Peyer's patch (tissue), 4 donors: ENCODE results near the gene TCF19. TPM values are rescaled to one million over a fixed set of nuclear protein-coding genes. Genes with fewer than 3 reads are reported as not detected.
"Not testable (repeated sequence)": the region's sequence is repeated elsewhere in the genome, so short reads cannot be mapped to it uniquely, and the experiment has no call there.

Experiments used
- DNase-seq, 3 donors: peaks; one replicate each; pipeline ENCODE4 v3.0.0-alpha.2; 2017 to 2019
- H3K27ac ChIP-seq, 4 donors: fragments of 200-600 bp; sonication (generic); one replicate each; pipeline ENCODE4 v1.5.1; 2016 to 2019
- H3K27me3 ChIP-seq, 2 donors: fragments of 200-600 bp; sonication (generic); one replicate each; pipeline ENCODE4 v1.5.1; 2019
- H3K36me3 ChIP-seq, 3 donors: fragments of 200-600 bp; sonication (generic); one replicate each; pipeline ENCODE4 v1.5.1; 2016 to 2019
- H3K4me1 ChIP-seq, 4 donors: fragments of 200-600 bp; sonication (generic); one replicate each; pipeline ENCODE4 v1.5.1; 2016 to 2019
- H3K4me3 ChIP-seq, 4 donors: fragments of 200-600 bp; sonication (generic); 1 replicate in 3 of 4; 2 replicates in 1 of 4; pipeline ENCODE4 v1.5.1; 2016 to 2019; ENCODE audit warnings: mild to moderate bottlenecking in 1 of 4
- H3K9me3 ChIP-seq, 4 donors: fragments of 200-600 bp; sonication (generic); one replicate each; pipeline ENCODE4 v1.5.1; 2016 to 2019; ENCODE audit warnings: mild to moderate bottlenecking in 1 of 4
- CTCF ChIP-seq, 6 experiments: fragments of 450-650 bp in 4 of 6; fragments of 200-600 bp in 2 of 6; sonication (generic) in 1 of 6; IDR thresholded peaks; one replicate each; pipeline ENCODE4 v1.5.1; 2017 to 2019; ENCODE audit warnings: antibody characterized with exemption in 6 of 6, mild to moderate bottlenecking in 3 of 6, moderate library complexity in 1 of 6
- POLR2A ChIP-seq, 2 donors: fragments of 450-650 bp; IDR thresholded peaks; one replicate each; pipeline ENCODE4 v1.5.1; 2017; ENCODE audit warnings: antibody characterized with exemption in 2 of 2, mild to moderate bottlenecking in 2 of 2, moderate library complexity in 2 of 2
- total RNA-seq, 4 donors: library from RNA; depleted of rRNA; stranded (reverse); fragments of >200 nt; gene quantifications; one replicate each; pipeline ENCODE4 v1.1.0, GENCODE V29; 2016

The TCF19 gene
- total RNA-seq, 4 donors from 2014 or later = 4.0 to 28.9 (median 7.1) TPM

DNA sequence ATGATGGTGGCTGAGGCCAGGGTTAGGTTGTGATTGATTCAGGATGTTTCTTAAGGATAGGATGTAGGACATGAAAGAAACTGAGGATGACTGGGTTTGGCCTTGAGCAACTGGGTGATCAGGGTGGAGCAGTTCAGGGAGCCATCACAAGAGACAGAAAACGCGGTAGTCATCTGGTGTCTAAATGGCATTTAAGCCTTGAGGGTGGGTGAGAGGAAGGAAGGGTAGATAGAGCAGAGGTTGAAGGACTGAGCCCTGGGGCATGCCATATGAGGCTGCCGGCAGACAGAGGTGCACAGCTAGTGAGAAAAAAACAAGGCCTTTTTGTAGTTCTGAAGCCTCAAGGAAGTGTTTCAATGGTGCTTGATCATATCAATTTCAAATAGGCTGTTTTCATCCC lies 10.2 kb downstream of the TCF19 start:
- no peak overlapping the region for H3K4me3 ChIP-seq
- DNase-seq = no peak
- H3K27ac ChIP-seq = no peak overlapping the region
- peaks cover 0 to 2% (median 0%) of the 10 kb centered on the region in 3 donors for H3K36me3 ChIP-seq
- H3K4me1 ChIP-seq = no peaks in the 10 kb centered on the region
- H3K9me3 ChIP-seq = no peaks in the 10 kb centered on the region
- no peaks in the 10 kb centered on the region for H3K27me3 ChIP-seq
- no peak for TF ChIP-seq POLR2A (IDR thresholded peaks at IDR 0.05)
- no peak for TF ChIP-seq CTCF (IDR thresholded peaks at IDR 0.05)

DNA sequence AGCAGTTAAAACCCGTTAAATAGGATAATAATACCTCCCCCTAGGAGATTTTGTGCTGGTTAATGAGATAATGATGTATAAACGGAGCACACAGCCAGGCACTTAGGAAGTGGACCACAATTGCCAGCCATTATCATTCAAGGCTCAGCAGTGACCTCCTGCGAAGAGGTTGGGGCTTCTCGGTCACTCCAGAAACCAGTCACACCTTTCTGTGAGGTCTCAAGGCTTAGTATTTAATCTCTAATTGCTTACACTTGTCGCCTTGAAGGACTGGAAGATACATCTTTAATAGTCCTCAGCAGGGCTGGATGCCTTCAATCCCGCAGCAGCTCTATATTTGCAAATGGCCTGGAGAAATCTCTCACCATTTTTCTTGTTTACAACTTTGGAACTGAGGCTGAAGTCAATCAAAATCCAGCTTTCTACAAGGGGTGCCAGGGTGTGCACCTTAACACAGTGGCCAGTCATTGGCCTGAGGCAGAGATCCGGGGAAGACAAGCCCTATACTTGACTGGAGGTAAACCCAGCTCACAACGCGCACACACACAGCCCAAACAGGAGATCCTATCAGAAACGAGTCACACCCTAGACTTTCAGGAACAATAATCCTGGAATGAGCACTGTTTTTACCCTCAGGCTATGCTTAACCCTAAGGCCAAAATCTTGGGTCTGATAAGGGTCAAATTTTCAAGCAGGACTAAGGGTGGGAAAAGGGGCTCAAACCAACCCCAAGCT lies 10.9 kb downstream of the TCF19 start:
- Histone ChIP-seq H3K36me3 (peaks cover 0 to 9% (median 0%) of the 10 kb centered on the region in 3 donors), H3K4me3 (no peak overlapping the region), H3K4me1 (no peaks in the 10 kb centered on the region), H3K27ac (no peak overlapping the region), H3K9me3 (no peaks in the 10 kb centered on the region), H3K27me3 (no peaks in the 10 kb centered on the region)
- TF ChIP-seq CTCF (IDR thresholded peaks at IDR 0.05) (no peak), POLR2A (IDR thresholded peaks at IDR 0.05) (no peak)
- no peak for DNase-seq

DNA sequence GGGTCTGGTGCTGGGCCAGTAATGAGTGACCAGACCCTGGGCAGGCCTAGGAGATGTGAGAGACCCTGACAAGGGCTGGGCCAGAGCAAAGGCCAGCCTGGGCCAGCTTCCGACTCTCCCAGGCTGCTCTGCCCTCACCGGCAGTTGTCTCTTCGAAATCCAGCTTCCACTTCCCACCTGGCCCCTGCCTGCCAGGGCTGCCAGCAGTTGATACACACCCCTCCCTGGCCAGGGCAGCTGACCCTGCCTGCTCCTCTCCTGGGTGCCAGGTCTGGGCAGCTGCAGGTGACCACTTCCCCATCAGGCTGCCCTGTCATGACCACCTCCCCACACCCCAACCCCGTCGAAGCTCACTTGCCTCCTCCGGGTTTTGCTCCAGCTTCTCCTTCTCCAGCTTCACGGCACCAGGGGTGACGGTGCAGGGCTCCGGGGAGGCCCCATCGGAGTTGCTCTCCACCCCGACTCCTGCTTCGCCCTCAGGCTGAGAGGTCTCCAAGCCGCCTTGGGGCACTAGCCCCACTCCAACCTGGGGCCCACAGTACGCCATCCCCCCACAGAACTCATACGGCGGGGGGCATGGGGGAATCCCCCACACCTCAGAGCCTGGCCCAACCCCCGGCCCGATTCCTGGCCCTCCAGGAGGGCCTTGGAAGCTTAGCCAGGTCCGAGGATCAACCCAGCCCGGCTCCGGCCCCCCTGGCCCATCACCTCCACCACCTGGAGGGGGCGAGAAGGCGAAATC lies 11.6 kb downstream of the TCF19 start:
- H3K27me3 ChIP-seq, H3K27ac ChIP-seq, DNase-seq, H3K4me3 ChIP-seq, H3K4me1 ChIP-seq, H3K9me3 ChIP-seq: not testable (repeated sequence)
- H3K36me3 ChIP-seq = peaks cover 0 to 12% (median 0%) of the 10 kb centered on the region in 3 donors

GRCh38 chr6:31170600-31170881 lies 12.2 kb downstream of the TCF19 start, which contains the start of gene POU5F1:
Gene POU5F1 (minus strand): TSS chr6:31170682. CDS start chr6:31170620, 62 bp downstream.
- no peak within 1 kb of the TSS for H3K27ac ChIP-seq
- peaks cover 0 to 17% (median 0%) of the 10 kb centered on the region in 3 donors for H3K36me3 ChIP-seq
- DNase-seq = no peak
- H3K27me3 ChIP-seq = no peaks in the 10 kb centered on the region
- H3K4me3 ChIP-seq = no peak within 1 kb of the TSS
- TF ChIP-seq POLR2A (IDR thresholded peaks at IDR 0.05) (no peak), CTCF (IDR thresholded peaks at IDR 0.05) (no peak)
- H3K4me1 ChIP-seq = no peaks in the 10 kb centered on the region
- H3K9me3 ChIP-seq = no peaks in the 10 kb centered on the region

GRCh38 chr6:31170987-31171671 lies 12.7 kb downstream of the TCF19 start:
- Histone ChIP-seq H3K9me3 (no peaks in the 10 kb centered on the region), H3K4me3 (no peak overlapping the region), H3K4me1 (no peaks in the 10 kb centered on the region), H3K36me3 (peaks cover 0 to 23% (median 0%) of the 10 kb centered on the region in 3 donors), H3K27ac (no peak overlapping the region), H3K27me3 (no peaks in the 10 kb centered on the region)
- DNase-seq = no peak
- no peak for TF ChIP-seq POLR2A (IDR thresholded peaks at IDR 0.05)
- no peak for TF ChIP-seq CTCF (IDR thresholded peaks at IDR 0.05)
